ENCODE results near the gene CYTH4. TPM values are rescaled to one million over a fixed set of nuclear protein-coding genes. Genes with fewer than 3 reads are reported as not detected.

CYTH4 gene
- total RNA-seq, 1 donor: 65.7 TPM

- no peak for DNase-seq (ENCODE audit: low read depth in 2 of 3, low spot score in 2 of 3)
Observed at GRCh38 chr22:37363261-37363992, 81.1 kb downstream of the CYTH4 start.

Other genes starting within 250 kb of the CYTH4 start
- gene KCTD17, start 230.8 kb upstream of the CYTH4 start, total RNA-seq: 12.9 TPM
- gene TMPRSS6, start 172.8 kb upstream of the CYTH4 start, total RNA-seq: not detected
- 0.27 TPM for gene IL2RB, start 132.6 kb upstream of the CYTH4 start, total RNA-seq
- gene C1QTNF6, start 94.3 kb upstream of the CYTH4 start, total RNA-seq: 1.6 TPM
- under 0.01 TPM for gene SSTR3, start 70.0 kb upstream of the CYTH4 start, total RNA-seq
- gene RAC2, start 38.2 kb upstream of the CYTH4 start, total RNA-seq: 399 TPM
- under 0.01 TPM for gene ELFN2, start 145.0 kb downstream of the CYTH4 start, total RNA-seq
- gene MFNG, start 203.9 kb downstream of the CYTH4 start, total RNA-seq: 176 TPM
- 0.54 TPM for gene CARD10, start 236.9 kb downstream of the CYTH4 start, total RNA-seq